CD4-positive, alpha-beta T cell (primary cell): ENCODE measurements around the gene NTM. TPM values are rescaled to one million over a fixed set of nuclear protein-coding genes. Genes with fewer than 3 reads are reported as not detected.

ENCODE experiments used
- ATAC-seq: fragments of 200-7000 bp; cut with Tn5 transposase; one replicate; pipeline ENCODE4 v1.10.0; 2022; ENCODE audit warnings: mild to moderate bottlenecking; ENCODE audit not compliant: poor library complexity
- CTCF ChIA-PET: fragments of 350-600 bp; sonication (Branson Sonifier 250); formaldehyde crosslinking; loops from one replicate; lab custom pipeline; 2021; ENCODE audit warnings: antibody characterized with exemption, inconsistent platforms; lab: Charles Lee
- POLR2A ChIA-PET: fragments of 350-600 bp; sonication (Branson Sonifier 250); formaldehyde crosslinking; loops from one replicate; lab custom pipeline; 2021; ENCODE audit warnings: antibody characterized with exemption, inconsistent platforms; lab: Charles Lee
- DNase-seq, 14 experiments: peaks; one replicate each; pipeline ENCODE4 v3.0.0-alpha.2; 2013 to 2020; ENCODE audit warnings: mixed read lengths in 2 of 14
- H3K27ac ChIP-seq, 2 donors: one replicate each; pipeline versions ENCODE4 v1.5.1 to v1.7.0; 2013; ENCODE audit warnings: low read length in 2 of 2, low read depth in 1 of 2, mild to moderate bottlenecking in 1 of 2
- H3K27me3 ChIP-seq, 2 experiments: 1 replicate in 1 of 2; 2 replicates in 1 of 2; pipeline versions ENCODE4 v1.6.1 to v1.7.0; 2013; ENCODE audit warnings: low read length in 2 of 2, control low read depth in 1 of 2, mild to moderate bottlenecking in 1 of 2, moderate library complexity in 1 of 2; ENCODE audit not compliant: insufficient read depth in 2 of 2, control insufficient read depth in 1 of 2
- H3K36me3 ChIP-seq: one replicate; pipeline ENCODE4 v1.6.1; 2013; ENCODE audit warnings: low read length, control low read depth; ENCODE audit not compliant: insufficient read depth
- H3K4me1 ChIP-seq: one replicate; pipeline ENCODE4 v1.6.1; 2013; ENCODE audit warnings: low read length, control low read depth; ENCODE audit not compliant: insufficient read depth
- H3K4me3 ChIP-seq: one replicate; pipeline ENCODE4 v1.5.1; 2013; ENCODE audit warnings: mild to moderate bottlenecking, low read length, moderate library complexity
- H3K9me3 ChIP-seq, 2 experiments: 1 replicate in 1 of 2; 2 replicates in 1 of 2; pipeline versions ENCODE4 v1.6.1 to v1.7.0; 2013; ENCODE audit warnings: low read length in 2 of 2, mild to moderate bottlenecking in 2 of 2, control low read depth in 1 of 2, moderate library complexity in 1 of 2; ENCODE audit not compliant: control insufficient read depth in 1 of 2, insufficient read depth in 1 of 2
- H3K27ac Mint-ChIP-seq: one replicate; pipeline ENCODE4 v1.8.0; 2020; ENCODE audit warnings: mixed read lengths
- H3K27me3 Mint-ChIP-seq: one replicate; pipeline ENCODE4 v1.8.0; 2021; ENCODE audit warnings: mixed read lengths
- H3K36me3 Mint-ChIP-seq: one replicate; pipeline ENCODE4 v1.8.0; 2021; ENCODE audit warnings: low read depth, mixed read lengths
- H3K4me1 Mint-ChIP-seq: one replicate; pipeline ENCODE4 v1.8.0; 2021; ENCODE audit warnings: low read depth, mixed read lengths
- H3K4me3 Mint-ChIP-seq: one replicate; pipeline ENCODE4 v1.8.0; 2020; ENCODE audit warnings: mild to moderate bottlenecking, mixed read lengths
- H3K9me3 Mint-ChIP-seq: one replicate; pipeline ENCODE4 v1.8.0; 2020; ENCODE audit warnings: mixed read lengths
- CTCF ChIP-seq: fragments of 200-600 bp; IDR thresholded peaks from one replicate; pipeline ENCODE4 v1.8.0; 2022; ENCODE audit warnings: antibody characterized with exemption, mild to moderate bottlenecking
- intact Hi-C, 2 experiments: fragments of 100-400 bp; cut with DNase I in 1 of 2; cut with micrococcal nuclease in 1 of 2; formaldehyde crosslinking; loops; one replicate each; pipeline versions ENCODE4 v1.15.1 to v1.9.0; 2023 to 2025; cut with DNase I, micrococcal nuclease
- total RNA-seq, 174 experiments: library from RNA in 2 of 174; stranded (reverse) in 2 of 174; gene quantifications; one replicate each; pipeline ENCODE4 v1.2.3 and lab custom pipeline; 2021 to 2026

NTM gene
- total RNA-seq, 2 experiments from 2014 or later, result not detected

- Histone ChIP-seq H3K4me3 (no peak overlapping the region), H3K9me3 (peaks cover 0 to 10% of the 10 kb centered on the region in 2 experiments), H3K36me3 (no peaks in the 10 kb centered on the region), H3K4me1 (no peaks in the 10 kb centered on the region), H3K27ac (no peak overlapping the region), H3K27me3 (no peaks in the 10 kb centered on the region)
- H3K27me3 Mint-ChIP-seq, result no peaks in the 10 kb centered on the region
- H3K4me1 Mint-ChIP-seq, result no peaks in the 10 kb centered on the region
- CTCF ChIA-PET, result no interaction called here
- intact Hi-C loops, result no loop called here
- TF ChIP-seq CTCF, result no peak
- peaks cover 2% of the 10 kb centered on the region for H3K9me3 Mint-ChIP-seq
- DNase-seq (no peak), ATAC-seq (no peak)
- H3K27ac Mint-ChIP-seq, result no peak overlapping the region
- no peak overlapping the region for H3K4me3 Mint-ChIP-seq
- no peaks in the 10 kb centered on the region for H3K36me3 Mint-ChIP-seq
- POLR2A ChIA-PET, result no interaction called here
These were observed 602.6 kb downstream of the NTM start for GRCh38 chr11:131973061-131973460.

- CTCF ChIA-PET, result no interaction called here
- Histone ChIP-seq H3K36me3 (no peaks in the 10 kb centered on the region), H3K27me3 (no peaks in the 10 kb centered on the region), H3K4me1 (no peaks in the 10 kb centered on the region), H3K27ac (no peak overlapping the region), H3K4me3 (no peak overlapping the region), H3K9me3 (peaks cover 0 to 10% of the 10 kb centered on the region in 2 experiments)
- Mint-ChIP-seq H3K27me3 (no peaks in the 10 kb centered on the region), H3K4me3 (no peak overlapping the region), H3K27ac (no peak overlapping the region), H3K36me3 (no peaks in the 10 kb centered on the region), H3K9me3 (peaks cover 2% of the 10 kb centered on the region), H3K4me1 (no peaks in the 10 kb centered on the region)
- POLR2A ChIA-PET, result no interaction called here
- intact Hi-C loops, result no loop called here
- no peak for ATAC-seq
- no peak for TF ChIP-seq CTCF
- DNase-seq, result no peak
These were observed 605.2 kb downstream of the NTM start for GRCh38 chr11:131975619-131976018.

- H3K36me3 Mint-ChIP-seq, result no peaks in the 10 kb centered on the region
- H3K4me3 Mint-ChIP-seq, result no peak overlapping the region
- ATAC-seq (no peak), DNase-seq (no peak)
- peaks cover 2% of the 10 kb centered on the region for H3K9me3 Mint-ChIP-seq
- Histone ChIP-seq H3K27me3 (no peaks in the 10 kb centered on the region), H3K36me3 (no peaks in the 10 kb centered on the region), H3K9me3 (peaks cover 0 to 10% of the 10 kb centered on the region in 2 experiments), H3K27ac (no peak overlapping the region), H3K4me1 (no peaks in the 10 kb centered on the region), H3K4me3 (no peak overlapping the region)
- ChIA-PET POLR2A (no interaction called here), CTCF (no interaction called here)
- TF ChIP-seq CTCF, result no peak
- intact Hi-C loops, result no loop called here
- no peaks in the 10 kb centered on the region for H3K4me1 Mint-ChIP-seq
- no peaks in the 10 kb centered on the region for H3K27me3 Mint-ChIP-seq
- H3K27ac Mint-ChIP-seq, result no peak overlapping the region
These were observed 605.6 kb downstream of the NTM start for GRCh38 chr11:131976021-131976420.
